PFSK-1 (cell line): Measurements from ENCODE around the gene C5orf24. TPM values are rescaled to one million over a fixed set of nuclear protein-coding genes. Genes with fewer than 3 reads are reported as not detected.

Source experiments
- FOXP2 ChIP-seq: optimal IDR thresholded peaks from 2 replicates; pipeline ENCODE3; 2011; ENCODE audit warnings: borderline replicate concordance, control low read depth, inconsistent platforms; ENCODE audit not compliant: insufficient read depth; ENCODE audit errors: extremely low read length, extremely low read depth
- POLR2AphosphoS5 ChIP-seq: IDR thresholded peaks from 2 replicates; pipeline ENCODE4 v1.6.1; 2012; ENCODE audit warnings: low read depth, mild to moderate bottlenecking, control low read depth, low read length, moderate library complexity
- SIN3A ChIP-seq: IDR thresholded peaks from 2 replicates; pipeline ENCODE4 v1.6.1; 2012; ENCODE audit warnings: mild to moderate bottlenecking, low read length, moderate library complexity, borderline replicate concordance; ENCODE audit not compliant: insufficient read depth
- TAF1 ChIP-seq: IDR thresholded peaks from 2 replicates; pipeline ENCODE4 v1.6.1; 2012; ENCODE audit warnings: low read length, control low read depth, borderline replicate concordance; ENCODE audit not compliant: insufficient read depth
- polyA plus RNA-seq: library from polyadenylated mRNA; unstranded; fragments of >200 nt; gene quantifications from one replicate; pipeline ENCODE4 v1.2.1, GENCODE V29; 2012; ENCODE audit warnings: low read depth, missing spikeins; ENCODE audit not compliant: insufficient read length
- TF ChIP-seq, protein P1 (sequence below), 2 experiments: IDR thresholded peaks; 2 replicates each; pipeline versions ENCODE4 v1.6.1 to v1.8.0; 2011 to 2012; ENCODE audit warnings: low read depth in 2 of 2, low read length in 2 of 2, control low read depth in 1 of 2, inconsistent platforms in 1 of 2, mild to moderate bottlenecking in 1 of 2, moderate library complexity in 1 of 2; ENCODE audit not compliant: insufficient read depth in 1 of 2

Gene C5orf24
- polyA plus RNA-seq = 25.6 TPM

DNA sequence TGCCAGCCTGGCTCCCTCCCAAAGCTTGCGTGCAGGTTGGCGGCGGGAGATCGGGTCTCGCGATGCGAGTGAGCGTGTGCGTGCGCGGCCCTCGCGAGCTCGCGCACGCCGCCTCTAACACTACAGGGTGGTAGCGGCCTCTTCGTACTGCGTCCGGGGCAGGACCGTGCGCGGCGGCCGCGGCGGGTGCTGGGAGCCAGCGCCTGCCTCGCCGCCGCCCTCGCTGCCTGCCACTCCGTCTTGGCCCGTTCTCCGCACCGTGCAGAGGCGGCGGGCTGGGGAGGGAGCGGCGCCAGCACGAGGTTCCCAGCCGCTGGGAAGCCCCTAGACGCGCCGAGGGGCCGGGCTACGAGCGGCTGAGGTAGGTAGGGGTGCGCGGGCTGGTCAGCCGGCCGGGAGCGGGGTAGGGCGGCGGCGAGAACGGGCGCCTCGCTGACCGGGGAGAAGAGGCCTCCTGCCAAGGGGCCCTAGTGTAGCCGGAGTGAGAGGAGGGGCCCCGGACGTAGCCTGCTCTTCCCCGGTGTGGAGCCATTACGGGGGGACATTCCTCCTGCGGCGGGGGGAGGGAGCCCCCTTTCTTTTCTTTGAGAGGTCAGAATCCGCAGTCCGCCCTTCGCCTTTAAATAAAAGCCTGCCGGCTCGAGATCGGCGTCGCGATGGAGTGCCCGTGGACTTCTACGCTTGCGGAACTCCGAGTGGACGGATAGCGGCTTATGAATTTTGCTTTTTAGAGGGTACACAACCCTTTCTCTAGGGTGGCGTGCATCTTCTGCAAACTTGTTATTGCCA is at the start of gene C5orf24:
C5orf24 (plus strand) TSS at position 117 of the 789 bp plus-strand sequence. CDS start 8,933 bp downstream, outside the sequence.
- TF ChIP-seq FOXP2 (peak; percentile 85), POLR2AphosphoS5 (peak; percentile 92), TAF1 (peak; percentile 81; the same call in 1 of the 2 replicates), SIN3A (no peak)
- TF ChIP-seq, protein P1, sequence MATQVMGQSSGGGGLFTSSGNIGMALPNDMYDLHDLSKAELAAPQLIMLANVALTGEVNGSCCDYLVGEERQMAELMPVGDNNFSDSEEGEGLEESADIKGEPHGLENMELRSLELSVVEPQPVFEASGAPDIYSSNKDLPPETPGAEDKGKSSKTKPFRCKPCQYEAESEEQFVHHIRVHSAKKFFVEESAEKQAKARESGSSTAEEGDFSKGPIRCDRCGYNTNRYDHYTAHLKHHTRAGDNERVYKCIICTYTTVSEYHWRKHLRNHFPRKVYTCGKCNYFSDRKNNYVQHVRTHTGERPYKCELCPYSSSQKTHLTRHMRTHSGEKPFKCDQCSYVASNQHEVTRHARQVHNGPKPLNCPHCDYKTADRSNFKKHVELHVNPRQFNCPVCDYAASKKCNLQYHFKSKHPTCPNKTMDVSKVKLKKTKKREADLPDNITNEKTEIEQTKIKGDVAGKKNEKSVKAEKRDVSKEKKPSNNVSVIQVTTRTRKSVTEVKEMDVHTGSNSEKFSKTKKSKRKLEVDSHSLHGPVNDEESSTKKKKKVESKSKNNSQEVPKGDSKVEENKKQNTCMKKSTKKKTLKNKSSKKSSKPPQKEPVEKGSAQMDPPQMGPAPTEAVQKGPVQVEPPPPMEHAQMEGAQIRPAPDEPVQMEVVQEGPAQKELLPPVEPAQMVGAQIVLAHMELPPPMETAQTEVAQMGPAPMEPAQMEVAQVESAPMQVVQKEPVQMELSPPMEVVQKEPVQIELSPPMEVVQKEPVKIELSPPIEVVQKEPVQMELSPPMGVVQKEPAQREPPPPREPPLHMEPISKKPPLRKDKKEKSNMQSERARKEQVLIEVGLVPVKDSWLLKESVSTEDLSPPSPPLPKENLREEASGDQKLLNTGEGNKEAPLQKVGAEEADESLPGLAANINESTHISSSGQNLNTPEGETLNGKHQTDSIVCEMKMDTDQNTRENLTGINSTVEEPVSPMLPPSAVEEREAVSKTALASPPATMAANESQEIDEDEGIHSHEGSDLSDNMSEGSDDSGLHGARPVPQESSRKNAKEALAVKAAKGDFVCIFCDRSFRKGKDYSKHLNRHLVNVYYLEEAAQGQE (IDR thresholded peaks at IDR 0.05; ENCODE audit: insufficient read depth in 1 of 2, low read depth in 2 of 2, low read length in 2 of 2) = peak in 1 of 2 experiments; percentile 44; a peak in 1 of 4 replicates

- TF ChIP-seq FOXP2 = no peak
- no peak for TF ChIP-seq SIN3A
- TF ChIP-seq POLR2AphosphoS5 = no peak
- TF ChIP-seq, protein P1 (IDR thresholded peaks at IDR 0.05; ENCODE audit: insufficient read depth in 1 of 2, low read depth in 2 of 2, low read length in 2 of 2) = no peak
- TF ChIP-seq TAF1 = no peak
Observed at GRCh38 chr5:134798468-134798867, 47.3 kb upstream of the C5orf24 start.

GRCh38 chr5:134803821-134804220 is 41.9 kb upstream of the C5orf24 start:
- TF ChIP-seq, protein P1 (IDR thresholded peaks at IDR 0.05; ENCODE audit: insufficient read depth in 1 of 2, low read depth in 2 of 2, low read length in 2 of 2) = no peak
- no peak for TF ChIP-seq TAF1
- no peak for TF ChIP-seq SIN3A
- no peak for TF ChIP-seq FOXP2
- TF ChIP-seq POLR2AphosphoS5 = no peak

DNA sequence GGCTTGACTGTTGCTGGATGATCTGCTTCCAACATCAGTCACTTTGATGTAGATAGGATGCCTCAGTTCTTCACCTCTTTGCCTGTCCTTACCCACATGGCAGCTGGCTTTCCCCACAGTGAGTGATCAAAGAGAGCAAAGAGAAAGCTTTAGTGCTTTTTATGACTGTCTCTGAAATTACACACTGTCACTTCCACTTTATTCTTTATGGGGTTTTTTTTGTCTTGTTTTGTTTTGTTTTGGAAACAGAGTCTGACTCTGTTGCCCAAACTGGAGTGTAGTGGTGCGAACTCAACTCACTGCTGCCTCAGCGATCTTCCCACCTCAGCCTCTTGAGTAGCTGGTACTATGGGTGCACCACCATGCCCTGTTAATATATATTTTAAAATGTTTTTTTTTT is 32.4 kb upstream of the C5orf24 start:
- no peak for TF ChIP-seq FOXP2
- no peak for TF ChIP-seq POLR2AphosphoS5
- no peak for TF ChIP-seq SIN3A
- TF ChIP-seq, protein P1 (IDR thresholded peaks at IDR 0.05; ENCODE audit: insufficient read depth in 1 of 2, low read depth in 2 of 2, low read length in 2 of 2) = no peak
- no peak for TF ChIP-seq TAF1
